Progenitor cell of endocrine pancreas (in vitro differentiated cells): Measurements from ENCODE around the gene LURAP1L. TPM values are rescaled to one million over a fixed set of nuclear protein-coding genes. Genes with fewer than 3 reads are reported as not detected.

Source experiments
- DNase-seq: peaks from one replicate; pipeline ENCODE4 v3.0.0; 2021; ENCODE audit warnings: low spot score; ENCODE audit not compliant: unreplicated experiment
- H3K27ac Mint-ChIP-seq: 2 replicates; pipeline ENCODE4 v1.8.0; 2021; ENCODE audit warnings: mild to moderate bottlenecking, moderate library complexity, mixed read lengths
- H3K27me3 Mint-ChIP-seq: 2 replicates; pipeline ENCODE4 v1.8.0; 2021; ENCODE audit warnings: mixed read lengths
- H3K36me3 Mint-ChIP-seq: 2 replicates; pipeline ENCODE4 v1.8.0; 2022; ENCODE audit warnings: mixed read lengths; ENCODE audit not compliant: insufficient read depth
- H3K4me1 Mint-ChIP-seq: 2 replicates; pipeline ENCODE4 v1.8.0; 2021; ENCODE audit warnings: low read depth, mixed read lengths
- H3K4me3 Mint-ChIP-seq: 2 replicates; pipeline ENCODE4 v1.8.0; 2021; ENCODE audit warnings: low read depth, mild to moderate bottlenecking, moderate library complexity, mixed read lengths
- H3K9me3 Mint-ChIP-seq: 2 replicates; pipeline ENCODE4 v1.8.0; 2021; ENCODE audit warnings: low read depth, mixed read lengths
- CTCF ChIP-seq: fragments of 200-600 bp; sonication (generic); IDR thresholded peaks from one replicate; pipeline ENCODE4 v1.5.0; 2021; ENCODE audit warnings: antibody characterized with exemption, mild to moderate bottlenecking; ENCODE audit not compliant: unreplicated experiment
- total RNA-seq: library from RNA; stranded (reverse); gene quantifications from 2 replicates; pipeline ENCODE4 v1.2.1, GENCODE V29; 2021

LURAP1L gene
- total RNA-seq, 1 donor from 2014 or later, result 11.4 TPM

- no peak for TF ChIP-seq CTCF
- Mint-ChIP-seq H3K9me3 (peaks cover 3% of the 10 kb centered on the region), H3K4me3 (no peak overlapping the region), H3K36me3 (no peaks in the 10 kb centered on the region), H3K27ac (no peak overlapping the region), H3K27me3 (no peaks in the 10 kb centered on the region), H3K4me1 (no peaks in the 10 kb centered on the region)
- no peak for DNase-seq
Measured at GRCh38 chr9:12735665-12736064, 39.2 kb upstream of the LURAP1L start.

GRCh38 chr9:12737871-12738270 is 36.9 kb upstream of the LURAP1L start:
- Mint-ChIP-seq H3K36me3 (no peaks in the 10 kb centered on the region), H3K4me1 (no peaks in the 10 kb centered on the region), H3K27ac (no peak overlapping the region), H3K27me3 (no peaks in the 10 kb centered on the region), H3K4me3 (no peak overlapping the region), H3K9me3 (peaks cover 13% of the 10 kb centered on the region)
- no peak for DNase-seq
- TF ChIP-seq CTCF, result no peak

- no peak overlapping the region for H3K27ac Mint-ChIP-seq
- no peaks in the 10 kb centered on the region for H3K4me1 Mint-ChIP-seq
- H3K36me3 Mint-ChIP-seq, result no peaks in the 10 kb centered on the region
- TF ChIP-seq CTCF, result no peak
- no peak for DNase-seq
- peaks cover 16% of the 10 kb centered on the region for H3K9me3 Mint-ChIP-seq
- no peaks in the 10 kb centered on the region for H3K27me3 Mint-ChIP-seq
- no peak overlapping the region for H3K4me3 Mint-ChIP-seq
Measured at GRCh38 chr9:12739014-12739652, 35.7 kb upstream of the LURAP1L start.

- Mint-ChIP-seq H3K4me3 (no peak overlapping the region), H3K4me1 (no peaks in the 10 kb centered on the region), H3K27ac (no peak overlapping the region), H3K9me3 (peaks cover 13% of the 10 kb centered on the region), H3K36me3 (no peaks in the 10 kb centered on the region), H3K27me3 (no peaks in the 10 kb centered on the region)
- DNase-seq, result no peak
- TF ChIP-seq CTCF, result no peak
Measured at GRCh38 chr9:12740845-12741244, 34.0 kb upstream of the LURAP1L start.

GRCh38 chr9:12748016-12748415 is 26.8 kb upstream of the LURAP1L start:
- Mint-ChIP-seq H3K4me1 (no peaks in the 10 kb centered on the region), H3K4me3 (no peak overlapping the region), H3K36me3 (no peaks in the 10 kb centered on the region), H3K27ac (no peak overlapping the region), H3K27me3 (no peaks in the 10 kb centered on the region), H3K9me3 (peaks cover 2% of the 10 kb centered on the region)
- no peak for TF ChIP-seq CTCF
- DNase-seq, result no peak
